Measurements from ENCODE around the gene ADGRG6. TPM values are rescaled to one million over a fixed set of nuclear protein-coding genes. Genes with fewer than 3 reads are reported as not detected.
A peak's percentile ranks its signal among the peaks of the same experiment; 100 is the strongest.

The ADGRG6 gene
- total and polyA plus RNA-seq, 9 of the 15 experiments (the other 6 are each of a cell fraction or from before 2014, with no cell fraction given), result under 0.01 to 0.11 (median 0.05) TPM; not detected in 5

- CTCF ChIA-PET (ENCODE audit: low intra/inter-chr PET ratio), result no interaction called here
- Histone ChIP-seq H3K4me2 (ENCODE audit: insufficient read depth, low read length) (no peak overlapping the region), H3K9me3 (replicated peaks; ENCODE audit: control insufficient read depth, insufficient read depth, low read depth, low read length) (no peaks in the 10 kb centered on the region), H3K9me1 (ENCODE audit: control insufficient read depth, insufficient read depth, low read length) (no peaks in the 10 kb centered on the region), H4K20me1 (replicated peaks; ENCODE audit: control insufficient read depth, insufficient read depth, low read length) (no peaks in the 10 kb centered on the region), H3K36me3 (ENCODE audit: control insufficient read depth, insufficient read depth, low read length) (no peaks in the 10 kb centered on the region), H3K79me2 (ENCODE audit: control insufficient read depth, insufficient read depth, low read length) (no peaks in the 10 kb centered on the region), H3K9ac (ENCODE audit: insufficient read depth in 1 of 2, low read depth in 2 of 2, low read length in 2 of 2) (no peak overlapping the region), H3K27ac (ENCODE audit: extremely low read depth, low read depth, low read length) (no peak overlapping the region), H3K27me3 (ENCODE audit: control insufficient read depth in 2 of 2, insufficient read depth in 2 of 2, low read length in 2 of 2) (no peaks in the 10 kb centered on the region), H3K4me1 (replicated peaks in 1 of 2; ENCODE audit: control insufficient read depth in 2 of 2, insufficient read depth in 2 of 2, low read length in 2 of 2) (no peaks in the 10 kb centered on the region; a peak in 1 of 5 replicates), H2AFZ (ENCODE audit: low read depth, low read length) (no peak overlapping the region), H3K4me3 (no peak overlapping the region)
- no peak for TF ChIP-seq ZBTB5 (IDR thresholded peaks at IDR 0.05)
- TF ChIP-seq ZNF354B (CRISPR knock-in tag; IDR thresholded peaks at IDR 0.05), result no peak
- TF ChIP-seq ZNF511 (CRISPR knock-in tag; IDR thresholded peaks at IDR 0.05), result no peak
- TF ChIP-seq MCM5 (IDR thresholded peaks at IDR 0.05; ENCODE audit: low read depth), result no peak
- no peak for TF ChIP-seq ZBTB26 (CRISPR knock-in tag; IDR thresholded peaks at IDR 0.05)
- TF ChIP-seq ZBTB11 (CRISPR knock-in tag; IDR thresholded peaks at IDR 0.05), result no peak
- no peak for TF ChIP-seq ZBTB43 (CRISPR knock-in tag; IDR thresholded peaks at IDR 0.05)
- no TSS peak for BruUV-seq (replicated peaks)
- in situ Hi-C loops (cut with MboI) (no loop called here), intact Hi-C loops (cut with micrococcal nuclease) (no loop called here)
- FAIRE-seq (no peak), ATAC-seq (peak; percentile 79), DNase-seq (ENCODE audit: extremely low read depth in 1 of 4, low spot score in 3 of 4) (peak in 2 of 4 experiments; percentile 13 to 21)
- POLR2A ChIA-PET, result no interaction called here
- WGBS (ENCODE audit: insufficient coverage, low coverage, missing lambda C conversion rate), result 2% methylated on average over 7 of the region's 7 CpGs
Observed at GRCh38 chr6:142376800-142377496, 75.1 kb downstream of the ADGRG6 start.
